ENCODE measurements around the gene ANKRD60.

Gene ANKRD60

DNA sequence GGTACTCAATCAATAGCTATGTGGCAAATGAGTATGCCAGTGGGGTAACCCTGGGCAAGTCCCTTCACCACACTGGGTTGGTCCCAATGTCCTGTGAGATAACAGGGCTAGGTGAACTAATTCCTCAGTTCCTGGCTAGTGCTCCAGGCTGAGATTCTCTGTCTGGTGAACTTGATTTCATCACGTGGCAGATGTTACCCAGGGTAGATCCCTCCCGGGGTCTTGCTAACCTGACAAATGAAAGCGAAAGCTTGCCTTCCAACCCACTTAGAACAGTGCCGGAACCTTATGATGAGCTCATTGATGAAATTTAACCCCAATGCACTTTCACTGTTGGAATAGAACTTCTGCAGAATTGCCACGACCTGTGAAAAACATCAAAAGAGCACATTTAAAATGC lies 6.6 kb upstream of the ANKRD60 start:
- Histone ChIP-seq H3K36me3 (replicated peaks; ENCODE audit: low read depth, low read length) (no peaks in the 10 kb centered on the region), H3K27ac (ENCODE audit: low read length) (no peak overlapping the region), H2AFZ (ENCODE audit: low read depth, low read length) (no peak overlapping the region), H3K4me3 (ENCODE audit: low read length) (no peak overlapping the region), H4K20me1 (ENCODE audit: insufficient read depth, low read length) (peaks cover 8% of the 10 kb centered on the region; the same call in 1 of the 2 replicates), H3K9ac (ENCODE audit: low read length) (no peak overlapping the region), H3K9me3 (ENCODE audit: insufficient read depth, low read length) (no peaks in the 10 kb centered on the region), H3K27me3 (ENCODE audit: low read depth, low read length) (peaks cover 16% of the 10 kb centered on the region; the same call in 1 of the 2 replicates), H3K4me2 (ENCODE audit: low read length) (peak overlapping the region; percentile 26), H3K79me2 (ENCODE audit: low read length) (no peaks in the 10 kb centered on the region), H3K4me1 (ENCODE audit: low read length) (peaks cover 18% of the 10 kb centered on the region)
- TF ChIP-seq CTCF (IDR thresholded peaks at IDR 0.05; ENCODE audit: low read depth, low read length), result no peak
- no peak for TF ChIP-seq EZH2phosphoT487 (IDR thresholded peaks at IDR 0.05; ENCODE audit: low read depth)

GRCh38 chr20:58233881-58234528 lies 5.6 kb upstream of the ANKRD60 start:
- no peak overlapping the region for H3K4me3 ChIP-seq (ENCODE audit: low read length)
- H3K4me2 ChIP-seq (ENCODE audit: low read length), result no peak overlapping the region
- TF ChIP-seq CTCF (IDR thresholded peaks at IDR 0.05; ENCODE audit: low read depth, low read length), result peak; percentile 95
- TF ChIP-seq EZH2phosphoT487 (IDR thresholded peaks at IDR 0.05; ENCODE audit: low read depth), result no peak
- H3K79me2 ChIP-seq (ENCODE audit: low read length), result no peaks in the 10 kb centered on the region
- H3K36me3 ChIP-seq (replicated peaks; ENCODE audit: low read depth, low read length), result no peaks in the 10 kb centered on the region
- H3K27me3 ChIP-seq (ENCODE audit: low read depth, low read length), result peaks cover 16% of the 10 kb centered on the region; the same call in 1 of the 2 replicates
- H3K9me3 ChIP-seq (ENCODE audit: insufficient read depth, low read length), result no peaks in the 10 kb centered on the region
- no peak overlapping the region for H3K9ac ChIP-seq (ENCODE audit: low read length)
- H2AFZ ChIP-seq (ENCODE audit: low read depth, low read length), result no peak overlapping the region
- H4K20me1 ChIP-seq (ENCODE audit: insufficient read depth, low read length), result peaks cover 8% of the 10 kb centered on the region; the same call in 1 of the 2 replicates
- peaks cover 18% of the 10 kb centered on the region for H3K4me1 ChIP-seq (ENCODE audit: low read length)
- H3K27ac ChIP-seq (ENCODE audit: low read length), result no peak overlapping the region

- TF ChIP-seq EZH2phosphoT487 (IDR thresholded peaks at IDR 0.05; ENCODE audit: low read depth) (no peak), CTCF (IDR thresholded peaks at IDR 0.05; ENCODE audit: low read depth, low read length) (no peak)
- Histone ChIP-seq H4K20me1 (ENCODE audit: insufficient read depth, low read length) (peaks cover 8% of the 10 kb centered on the region; the same call in 1 of the 2 replicates), H3K4me1 (ENCODE audit: low read length) (peaks cover 18% of the 10 kb centered on the region), H3K36me3 (replicated peaks; ENCODE audit: low read depth, low read length) (no peaks in the 10 kb centered on the region), H3K27me3 (ENCODE audit: low read depth, low read length) (peaks cover 16% of the 10 kb centered on the region; the same call in 1 of the 2 replicates), H3K9me3 (ENCODE audit: insufficient read depth, low read length) (no peaks in the 10 kb centered on the region), H3K4me3 (ENCODE audit: low read length) (no peak overlapping the region), H2AFZ (ENCODE audit: low read depth, low read length) (no peak overlapping the region), H3K9ac (ENCODE audit: low read length) (no peak overlapping the region), H3K79me2 (ENCODE audit: low read length) (no peaks in the 10 kb centered on the region), H3K27ac (ENCODE audit: low read length) (no peak overlapping the region), H3K4me2 (ENCODE audit: low read length) (no peak overlapping the region)
Observed at GRCh38 chr20:58233393-58233792, 4.9 kb upstream of the ANKRD60 start.

GRCh38 chr20:58231683-58232082 lies 3.2 kb upstream of the ANKRD60 start:
- Histone ChIP-seq H3K27ac (ENCODE audit: low read length) (no peak overlapping the region), H3K4me3 (ENCODE audit: low read length) (no peak overlapping the region), H3K27me3 (ENCODE audit: low read depth, low read length) (peaks cover 16% of the 10 kb centered on the region; the same call in 1 of the 2 replicates), H3K4me2 (ENCODE audit: low read length) (no peak overlapping the region), H3K4me1 (ENCODE audit: low read length) (peaks cover 12% of the 10 kb centered on the region), H3K36me3 (replicated peaks; ENCODE audit: low read depth, low read length) (no peaks in the 10 kb centered on the region), H4K20me1 (ENCODE audit: insufficient read depth, low read length) (peaks cover 8% of the 10 kb centered on the region; the same call in 1 of the 2 replicates), H3K79me2 (ENCODE audit: low read length) (no peaks in the 10 kb centered on the region), H3K9ac (ENCODE audit: low read length) (no peak overlapping the region), H3K9me3 (ENCODE audit: insufficient read depth, low read length) (no peaks in the 10 kb centered on the region), H2AFZ (ENCODE audit: low read depth, low read length) (no peak overlapping the region)
- TF ChIP-seq EZH2phosphoT487 (IDR thresholded peaks at IDR 0.05; ENCODE audit: low read depth) (no peak), CTCF (IDR thresholded peaks at IDR 0.05; ENCODE audit: low read depth, low read length) (0 out of 2 replicates have a peak, but pooled peaks have one; percentile 5)

Measured in OCI-LY3 (cell line).